SU-DHL-6 (cell line): ENCODE results near the gene MAP2K5.

Experiments
- EZH2phosphoT487 ChIP-seq: fragments of 200-600 bp; sonication (generic), shearing (Covaris generic); conservative IDR thresholded peaks from 2 replicates; pipeline ENCODE4 v1.6.1; 2018; ENCODE audit warnings: mild to moderate bottlenecking, antibody characterized with exemption, low read length, moderate library complexity, mixed read lengths
- TF ChIP-seq, protein P1 (sequence below): fragments of 200-600 bp; sonication (generic); IDR thresholded peaks from one replicate; pipeline ENCODE4 v1.5.1; 2017; ENCODE audit warnings: antibody characterized with exemption, mild to moderate bottlenecking, low read length, moderate library complexity; ENCODE audit not compliant: insufficient read depth, poor library complexity, severe bottlenecking

GRCh38 chr15:67570875-67571647 is 28.6 kb downstream of the MAP2K5 start:
- TF ChIP-seq, protein P1, sequence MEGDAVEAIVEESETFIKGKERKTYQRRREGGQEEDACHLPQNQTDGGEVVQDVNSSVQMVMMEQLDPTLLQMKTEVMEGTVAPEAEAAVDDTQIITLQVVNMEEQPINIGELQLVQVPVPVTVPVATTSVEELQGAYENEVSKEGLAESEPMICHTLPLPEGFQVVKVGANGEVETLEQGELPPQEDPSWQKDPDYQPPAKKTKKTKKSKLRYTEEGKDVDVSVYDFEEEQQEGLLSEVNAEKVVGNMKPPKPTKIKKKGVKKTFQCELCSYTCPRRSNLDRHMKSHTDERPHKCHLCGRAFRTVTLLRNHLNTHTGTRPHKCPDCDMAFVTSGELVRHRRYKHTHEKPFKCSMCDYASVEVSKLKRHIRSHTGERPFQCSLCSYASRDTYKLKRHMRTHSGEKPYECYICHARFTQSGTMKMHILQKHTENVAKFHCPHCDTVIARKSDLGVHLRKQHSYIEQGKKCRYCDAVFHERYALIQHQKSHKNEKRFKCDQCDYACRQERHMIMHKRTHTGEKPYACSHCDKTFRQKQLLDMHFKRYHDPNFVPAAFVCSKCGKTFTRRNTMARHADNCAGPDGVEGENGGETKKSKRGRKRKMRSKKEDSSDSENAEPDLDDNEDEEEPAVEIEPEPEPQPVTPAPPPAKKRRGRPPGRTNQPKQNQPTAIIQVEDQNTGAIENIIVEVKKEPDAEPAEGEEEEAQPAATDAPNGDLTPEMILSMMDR: no peak
- no peak for TF ChIP-seq EZH2phosphoT487
